ENCODE measurements around the gene NSRP1.
"Not testable (repeated sequence)": the region's sequence is repeated elsewhere in the genome, so short reads cannot be mapped to it uniquely, and the experiment has no call there.

NSRP1 gene, protein sequence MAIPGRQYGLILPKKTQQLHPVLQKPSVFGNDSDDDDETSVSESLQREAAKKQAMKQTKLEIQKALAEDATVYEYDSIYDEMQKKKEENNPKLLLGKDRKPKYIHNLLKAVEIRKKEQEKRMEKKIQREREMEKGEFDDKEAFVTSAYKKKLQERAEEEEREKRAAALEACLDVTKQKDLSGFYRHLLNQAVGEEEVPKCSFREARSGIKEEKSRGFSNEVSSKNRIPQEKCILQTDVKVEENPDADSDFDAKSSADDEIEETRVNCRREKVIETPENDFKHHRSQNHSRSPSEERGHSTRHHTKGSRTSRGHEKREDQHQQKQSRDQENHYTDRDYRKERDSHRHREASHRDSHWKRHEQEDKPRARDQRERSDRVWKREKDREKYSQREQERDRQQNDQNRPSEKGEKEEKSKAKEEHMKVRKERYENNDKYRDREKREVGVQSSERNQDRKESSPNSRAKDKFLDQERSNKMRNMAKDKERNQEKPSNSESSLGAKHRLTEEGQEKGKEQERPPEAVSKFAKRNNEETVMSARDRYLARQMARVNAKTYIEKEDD

DNA sequence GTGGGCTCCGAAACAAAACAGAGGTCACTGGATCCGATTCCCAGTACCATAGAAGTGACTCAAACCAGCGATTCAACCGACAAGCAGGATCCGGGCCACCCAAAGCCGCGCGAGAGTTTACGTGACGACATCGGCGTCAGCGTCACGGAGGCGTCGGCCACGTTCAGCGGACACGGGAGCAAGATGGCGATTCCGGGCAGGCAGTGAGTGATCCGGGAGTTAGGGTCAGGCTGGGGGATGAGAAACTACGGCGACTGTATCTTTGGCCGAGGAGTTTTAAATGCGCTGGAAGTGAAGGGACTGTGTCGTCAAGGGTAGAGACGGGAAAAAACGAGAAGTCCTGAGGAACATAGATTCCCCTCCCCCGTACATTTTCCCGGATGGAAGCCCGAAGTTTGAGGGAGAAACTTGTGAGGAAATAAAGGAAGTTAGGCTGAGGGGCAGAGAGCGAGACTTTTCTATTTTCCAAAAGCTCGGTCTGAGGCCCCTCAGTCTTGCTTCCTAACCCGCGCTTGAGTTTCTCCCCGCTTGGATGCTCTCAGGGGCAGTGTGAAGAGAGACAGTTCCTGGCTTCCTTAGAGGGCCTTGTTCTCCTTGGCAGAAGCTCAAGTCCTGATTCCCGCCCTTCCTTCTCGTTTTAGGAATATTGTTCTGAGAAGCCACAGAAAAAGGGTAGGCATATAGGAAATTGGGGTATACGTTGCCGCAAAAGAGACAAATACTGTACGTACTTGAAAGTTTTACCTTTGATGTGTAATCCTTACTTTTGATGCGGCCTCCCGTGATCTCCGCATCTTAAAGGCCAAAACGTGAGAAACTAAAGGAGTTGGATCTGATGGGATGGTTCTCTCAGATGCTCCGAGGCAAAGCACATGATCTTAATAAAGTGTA, at the start of gene NSRP1:
NSRP1 (plus strand) TSS at position 156 of the 891 bp plus-strand sequence; CDS start at position 184, 28 bp downstream.
- DNase-seq = peak; percentile 96

DNA sequence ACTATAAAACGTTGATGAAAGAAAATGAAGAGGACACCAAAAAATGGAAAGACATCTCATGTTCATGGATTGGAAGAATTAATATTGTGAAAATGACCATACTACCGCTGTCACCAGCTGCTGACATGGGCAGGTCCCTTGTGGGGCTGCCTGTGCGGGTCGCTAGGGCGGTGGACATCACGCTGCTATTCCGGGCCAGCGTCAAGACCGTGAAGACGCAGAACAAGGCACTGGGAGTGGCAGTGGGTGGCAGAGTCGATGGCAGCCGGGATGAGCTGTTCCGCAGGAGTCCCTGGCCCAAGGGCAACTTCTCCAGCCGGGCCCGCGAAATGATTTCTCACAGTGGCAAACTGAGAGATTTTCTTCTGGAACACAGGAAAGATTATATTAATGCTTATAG, 48.2 kb upstream of the NSRP1 start:
- DNase-seq = no peak

DNA sequence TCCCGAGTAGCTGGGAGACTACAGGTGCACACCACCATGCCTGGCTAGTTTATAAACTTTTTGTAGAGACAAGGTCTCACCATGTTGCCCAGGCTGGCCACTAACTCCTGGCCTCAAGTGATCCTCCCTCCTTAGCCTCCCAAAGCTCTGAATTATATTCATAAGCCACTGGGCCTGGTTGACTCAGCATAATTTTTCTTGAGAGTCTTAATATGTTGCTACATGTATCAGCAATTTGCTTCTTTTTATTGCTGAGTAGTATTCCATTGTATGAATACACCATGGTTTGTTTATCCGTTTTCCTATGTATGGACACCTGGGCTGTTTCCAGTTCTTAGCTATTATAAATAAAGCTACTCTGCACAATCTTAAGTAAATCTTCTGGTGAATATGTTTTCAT, 42.4 kb upstream of the NSRP1 start:
- DNase-seq = no peak

- DNase-seq = no peak
These were observed 41.9 kb upstream of the NSRP1 start for GRCh38 chr17:30074730-30075129.

GRCh38 chr17:30082773-30083172, 33.8 kb upstream of the NSRP1 start:
- DNase-seq = no peak

DNA sequence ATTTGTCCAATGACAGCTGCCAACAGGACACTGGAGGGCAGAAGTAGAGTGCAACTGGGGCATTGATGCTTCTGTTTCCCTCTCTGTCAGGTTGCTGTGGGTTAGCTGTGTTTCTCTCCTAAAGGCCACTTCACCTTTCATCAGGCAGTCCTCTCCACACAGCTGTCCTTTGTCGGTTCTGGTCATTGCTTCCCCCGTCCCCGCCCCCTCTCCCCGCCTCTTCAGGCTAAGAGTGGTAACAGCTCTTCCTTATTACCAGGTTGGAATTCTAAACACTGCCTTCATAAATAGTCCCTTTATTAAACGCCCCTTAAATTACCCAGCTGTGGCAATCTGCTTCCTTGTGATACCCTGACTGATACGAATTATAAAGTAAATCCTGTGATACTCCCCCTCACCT, 31.8 kb upstream of the NSRP1 start:
- no peak for DNase-seq

- DNase-seq = no peak
These were observed 29.7 kb upstream of the NSRP1 start for GRCh38 chr17:30086896-30087295.

DNA sequence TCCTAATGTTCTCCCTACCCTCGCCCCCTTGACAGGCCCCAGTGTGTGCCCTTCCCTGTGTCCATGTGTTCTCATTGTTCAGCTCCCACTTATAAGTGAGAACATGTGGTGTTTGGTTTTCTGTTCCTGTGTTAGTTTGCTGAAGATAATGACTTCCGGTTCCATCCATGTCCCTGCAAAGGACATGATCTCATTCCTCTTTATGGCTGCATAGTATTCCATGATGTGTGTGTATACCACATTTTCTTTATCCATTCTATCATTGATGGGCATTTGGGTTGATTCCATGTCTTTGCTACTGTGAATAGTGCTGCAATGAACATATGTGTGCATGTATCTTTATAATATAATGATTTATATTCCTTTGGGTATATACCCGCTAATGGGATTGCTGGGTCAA, 29.2 kb upstream of the NSRP1 start:
- DNase-seq = not testable (repeated sequence)

GRCh38 chr17:30091121-30091670, 25.4 kb upstream of the NSRP1 start:
- DNase-seq = no peak

DNA sequence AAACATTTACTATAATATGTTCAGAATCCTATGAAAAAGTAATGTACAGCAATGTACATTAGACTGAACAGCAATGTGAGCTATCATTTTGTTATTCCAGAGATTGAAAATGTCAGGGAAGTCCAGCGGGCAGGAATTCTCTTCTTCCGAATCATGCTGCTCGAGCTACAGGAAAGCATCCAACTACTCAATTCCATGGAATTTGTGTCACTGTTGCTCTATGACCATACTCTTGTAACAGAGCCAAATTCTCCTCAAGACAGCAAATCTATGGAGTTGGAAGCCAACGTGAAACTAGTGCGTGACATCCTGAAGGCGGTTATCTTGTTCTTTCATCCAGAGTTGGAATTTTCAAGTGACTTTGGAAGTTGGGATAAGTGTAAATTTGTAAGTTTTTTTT, 24.8 kb upstream of the NSRP1 start:
- no peak for DNase-seq

GRCh38 chr17:30092886-30093285, 23.7 kb upstream of the NSRP1 start:
- no peak for DNase-seq

GRCh38 chr17:30093463-30094147, 23.0 kb upstream of the NSRP1 start:
- peak; percentile 42 for DNase-seq

GRCh38 chr17:30095507-30096244, 20.9 kb upstream of the NSRP1 start:
- DNase-seq = no peak

- DNase-seq = no peak
These were observed 14.8 kb upstream of the NSRP1 start for GRCh38 chr17:30101686-30102390.

- no peak for DNase-seq
These were observed 12.7 kb upstream of the NSRP1 start for GRCh38 chr17:30103921-30104320.

DNA sequence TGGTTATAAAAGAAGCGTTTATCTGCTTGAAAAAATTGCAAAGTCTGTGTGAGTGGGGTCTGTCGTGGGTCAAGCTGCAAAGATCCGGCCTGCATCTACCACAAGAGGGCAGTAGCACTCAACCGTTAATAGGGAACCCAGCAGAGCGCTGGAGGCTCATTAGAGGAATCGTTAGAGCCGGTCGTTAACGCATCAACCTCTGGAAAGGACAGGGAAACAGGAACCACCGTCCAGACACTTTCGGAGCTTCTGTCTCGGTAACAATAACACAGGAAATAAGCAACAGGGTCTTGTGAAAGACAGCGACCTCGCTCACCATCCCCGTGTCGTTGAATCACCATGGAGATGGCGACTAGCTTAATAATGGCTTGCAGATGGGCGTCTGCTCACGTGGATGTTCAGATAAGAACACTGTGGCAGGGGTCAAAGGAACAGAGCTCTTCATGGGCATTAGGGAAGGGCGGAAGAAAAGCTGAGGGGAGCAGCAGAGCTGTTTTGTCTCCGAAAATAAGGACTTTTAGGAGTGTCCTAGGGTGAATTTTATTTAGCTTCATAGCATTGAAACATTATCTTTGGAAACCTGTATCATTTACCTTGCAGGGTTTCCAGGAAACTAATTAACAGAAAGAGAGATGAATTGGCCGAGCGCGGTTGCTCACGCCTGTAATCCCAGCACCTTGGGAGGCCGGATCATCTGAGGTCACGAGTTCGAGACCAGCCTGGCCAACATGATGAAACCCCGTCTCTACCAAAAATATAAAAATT, 11.9 kb upstream of the NSRP1 start:
- peak; percentile 66 for DNase-seq

GRCh38 chr17:30112794-30113193, 3.8 kb upstream of the NSRP1 start:
- no peak for DNase-seq

DNA sequence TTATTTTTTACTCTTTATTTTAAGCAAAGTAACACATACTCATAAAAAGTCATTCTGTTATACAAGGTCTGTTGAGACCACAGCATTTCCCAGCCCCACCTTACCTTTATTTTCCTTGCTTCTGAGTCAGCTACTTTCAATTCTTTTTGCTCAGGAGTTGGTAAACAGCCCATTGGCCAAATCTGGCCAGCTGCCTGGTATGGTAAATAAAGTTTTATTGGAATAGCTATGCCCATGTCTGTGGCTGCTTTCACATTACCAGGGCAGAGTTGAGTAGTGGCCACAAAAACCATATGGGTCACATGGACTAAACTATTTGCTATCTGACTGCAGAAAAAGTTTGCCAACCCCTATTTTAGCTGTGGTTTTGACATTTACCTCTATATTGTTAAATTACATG, 3.4 kb upstream of the NSRP1 start:
- DNase-seq = peak; percentile 17

DNA sequence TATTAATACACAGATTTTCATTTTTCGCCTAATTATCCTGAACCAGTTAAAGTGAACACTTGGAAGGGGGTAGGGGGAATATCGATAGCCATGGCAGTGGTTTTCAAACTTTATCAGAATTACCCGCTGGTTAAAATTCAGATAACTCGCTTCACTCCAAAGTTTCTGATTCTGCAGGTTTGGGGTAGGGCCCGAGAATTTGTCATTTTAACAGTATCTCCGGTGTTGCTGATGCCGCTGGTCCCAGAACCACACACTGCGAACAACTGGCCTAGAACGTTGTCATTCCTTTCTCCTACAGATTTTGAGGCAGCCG, 313 bp upstream of the NSRP1 start:
- no peak for DNase-seq

GRCh38 chr17:30117675-30118081, 1.1 kb downstream of the NSRP1 start:
- DNase-seq = no peak

DNA sequence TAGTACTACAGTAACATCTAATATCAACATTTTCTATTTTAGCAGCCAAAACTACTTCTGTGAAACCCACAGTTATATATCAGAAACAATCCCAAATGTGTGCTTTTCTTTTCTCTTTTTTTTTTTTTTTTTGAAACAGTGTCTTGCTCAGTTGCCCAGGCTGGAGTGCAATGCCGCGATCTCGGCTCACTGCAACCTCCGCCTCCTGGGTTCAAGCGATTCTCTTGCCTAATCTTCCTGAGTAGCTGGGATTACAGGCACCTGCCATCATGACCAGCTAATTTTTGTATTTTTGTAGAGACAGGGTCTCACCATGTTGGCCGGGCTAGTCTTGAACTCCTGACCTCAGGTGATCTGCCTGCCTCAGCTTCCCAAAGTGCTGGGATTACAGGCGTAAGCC, 2.0 kb downstream of the NSRP1 start:
- DNase-seq = not testable (repeated sequence)
